Measurements from ENCODE around the gene SHC1. TPM values are rescaled to one million over a fixed set of nuclear protein-coding genes. Genes with fewer than 3 reads are reported as not detected.
A peak's percentile ranks its signal among the peaks of the same experiment; 100 is the strongest.

Gene SHC1
- total RNA-seq, 1 experiment from 2014 or later: 199 TPM

- no peak for TF ChIP-seq PREB (CRISPR knock-in tag; IDR thresholded peaks at IDR 0.05; ENCODE audit: borderline replicate concordance)
- no peak for TF ChIP-seq ZNF232 (CRISPR knock-in tag; IDR thresholded peaks at IDR 0.05)
- no peak for TF ChIP-seq CREB1 (CRISPR knock-in tag; IDR thresholded peaks at IDR 0.05)
- TF ChIP-seq PRDM15 (CRISPR knock-in tag; IDR thresholded peaks at IDR 0.05): no peak
- TF ChIP-seq ZNF138 (CRISPR knock-in tag; conservative IDR thresholded peaks at IDR 0.05): no peak
- TF ChIP-seq ZNF416 (CRISPR knock-in tag; IDR thresholded peaks at IDR 0.05): no peak
- no peak for TF ChIP-seq RELA (CRISPR knock-in tag; IDR thresholded peaks at IDR 0.05; ENCODE audit: borderline replicate concordance)
- TF ChIP-seq ELF4 (CRISPR knock-in tag; IDR thresholded peaks at IDR 0.05; ENCODE audit: low read depth): no peak
Observed at GRCh38 chr1:155009221-155009711, 38.7 kb upstream of the SHC1 start (continued).

- Mint-ChIP-seq H3K36me3 (peaks cover 4% of the 10 kb centered on the region; the same call in 1 of the 2 replicates), H3K9me3 (no peaks in the 10 kb centered on the region), H3K4me3 (peak overlapping the region; percentile 41), H3K27me3 (ENCODE audit: low read depth) (no peaks in the 10 kb centered on the region), H3K4me1 (peaks cover 60% of the 10 kb centered on the region), H3K27ac (no peak overlapping the region)
- ATAC-seq: peak; percentile 2; the same call in 1 of the 2 replicates
- ChIA-PET CTCF (interaction anchor here (0.6 to 4.3 kb wide), 15 partner anchors 9 to 185 kb away, joined by 3 to 58 read pairs (median 5); partner anchors contain the start of genes KRTCAP2, PBXIP1 and SHC1), POLR2A (interaction anchor here (0.5 to 1.7 kb wide), 8 partner anchors 8 to 38 kb away, joined by 3 to 9 read pairs (median 4); partner anchors contain the start of genes FLAD1 and SHC1)
- TF ChIP-seq KAT7 (CRISPR knock-in tag; IDR thresholded peaks at IDR 0.05; ENCODE audit: borderline replicate concordance): no peak
- no peak for TF ChIP-seq FOXJ3 (CRISPR knock-in tag; IDR thresholded peaks at IDR 0.05; ENCODE audit: borderline replicate concordance)
- TF ChIP-seq ELF4 (CRISPR knock-in tag; IDR thresholded peaks at IDR 0.05; ENCODE audit: low read depth): no peak
- no peak for TF ChIP-seq GRHL2 (CRISPR knock-in tag; IDR thresholded peaks at IDR 0.05; ENCODE audit: insufficient replicate concordance, severe bottlenecking)
- TF ChIP-seq, protein P1, sequence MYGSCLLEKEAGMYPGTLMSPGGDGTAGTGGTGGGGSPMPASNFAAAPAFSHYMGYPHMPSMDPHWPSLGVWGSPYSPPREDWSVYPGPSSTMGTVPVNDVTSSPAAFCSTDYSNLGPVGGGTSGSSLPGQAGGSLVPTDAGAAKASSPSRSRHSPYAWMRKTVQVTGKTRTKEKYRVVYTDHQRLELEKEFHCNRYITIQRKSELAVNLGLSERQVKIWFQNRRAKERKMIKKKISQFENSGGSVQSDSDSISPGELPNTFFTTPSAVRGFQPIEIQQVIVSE (CRISPR knock-in tag; IDR thresholded peaks at IDR 0.05; ENCODE audit: borderline replicate concordance): no peak
- TF ChIP-seq, protein P2, sequence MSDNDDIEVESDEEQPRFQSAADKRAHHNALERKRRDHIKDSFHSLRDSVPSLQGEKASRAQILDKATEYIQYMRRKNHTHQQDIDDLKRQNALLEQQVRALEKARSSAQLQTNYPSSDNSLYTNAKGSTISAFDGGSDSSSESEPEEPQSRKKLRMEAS (CRISPR knock-in tag; IDR thresholded peaks at IDR 0.05): no peak
- TF ChIP-seq, protein P3, sequence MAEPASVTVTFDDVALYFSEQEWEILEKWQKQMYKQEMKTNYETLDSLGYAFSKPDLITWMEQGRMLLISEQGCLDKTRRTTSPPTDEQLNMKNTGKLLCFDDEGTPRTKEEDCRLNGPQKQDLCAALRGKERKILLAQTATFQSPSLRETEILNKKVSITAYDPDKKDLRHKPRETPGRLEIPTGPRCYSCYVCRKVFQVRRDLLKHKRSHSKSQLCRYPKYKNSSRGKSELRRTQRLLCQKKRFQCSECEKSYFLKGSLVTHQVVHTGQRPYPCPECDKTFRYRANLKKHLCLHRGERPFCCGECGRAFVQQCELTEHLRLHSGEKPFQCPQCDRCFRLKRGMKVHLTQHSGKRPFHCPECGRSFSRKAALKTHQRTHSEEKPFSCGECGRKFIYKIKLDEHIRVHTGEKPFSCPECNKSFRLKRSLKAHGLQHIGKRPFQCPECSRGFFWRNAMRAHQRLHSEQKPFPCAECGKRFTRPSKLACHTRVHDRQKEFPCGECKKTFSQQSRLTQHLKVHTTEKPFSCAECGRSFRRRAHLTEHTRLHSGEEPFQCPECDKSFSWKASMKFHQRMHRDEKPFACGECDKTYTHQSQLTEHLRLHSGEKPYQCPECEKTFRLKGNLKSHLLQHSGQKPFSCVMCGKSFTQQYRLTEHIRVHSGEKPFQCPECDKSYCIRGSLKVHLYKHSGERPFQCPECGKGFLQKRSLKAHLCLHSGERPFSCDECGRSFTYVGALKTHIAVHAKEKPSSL (CRISPR knock-in tag; conservative IDR thresholded peaks at IDR 0.05): no peak
- no peak for TF ChIP-seq ZNF219 (CRISPR knock-in tag; IDR thresholded peaks at IDR 0.05; ENCODE audit: borderline replicate concordance)
- DNase-seq (ENCODE audit: low spot score): peak; percentile 36
Observed at GRCh38 chr1:155008015-155008941, 37.7 kb upstream of the SHC1 start.
